OCI-LY1 (cell line): Measurements from ENCODE around the gene TRIM14.

ENCODE experiments used
- H2AFZ ChIP-seq: fragments of 200-600 bp; sonication (generic), shearing (Covaris generic); 2 replicates; pipeline ENCODE4 v1.6.0; 2014; ENCODE audit warnings: antibody characterized with exemption, mild to moderate bottlenecking, low read length
- H3F3A ChIP-seq: fragments of 200-600 bp; sonication (generic), shearing (Covaris generic); 2 replicates; pipeline ENCODE4 v1.6.0; 2014; ENCODE audit warnings: mild to moderate bottlenecking, antibody characterized with exemption, low read length, moderate library complexity; ENCODE audit not compliant: insufficient read depth
- H3K27ac ChIP-seq: fragments of 200-600 bp; sonication (generic); 2 replicates; pipeline ENCODE4 v1.5.1; 2014; ENCODE audit warnings: low read length, mixed run types, mild to moderate bottlenecking, low read depth; ENCODE audit not compliant: poor library complexity, severe bottlenecking
- H3K27me3 ChIP-seq: fragments of 200-600 bp; sonication (generic); 2 replicates; pipeline ENCODE4 v1.6.0; 2014; ENCODE audit warnings: antibody characterized with exemption, mild to moderate bottlenecking, low read length, moderate library complexity; ENCODE audit not compliant: insufficient read depth
- H3K36me3 ChIP-seq: fragments of 200-600 bp; sonication (generic); 2 replicates; pipeline ENCODE4 v1.6.1; 2014; ENCODE audit warnings: mild to moderate bottlenecking, antibody characterized with exemption, low read length, moderate library complexity, mixed read lengths; ENCODE audit not compliant: insufficient read depth
- H3K4me1 ChIP-seq: fragments of 200-600 bp; sonication (generic); 2 replicates; pipeline ENCODE4 v1.5.1; 2014; ENCODE audit warnings: mild to moderate bottlenecking, low read length, moderate library complexity; ENCODE audit not compliant: insufficient read depth, severe bottlenecking
- H3K4me2 ChIP-seq: fragments of 200-600 bp; sonication (generic), shearing (Covaris generic); 2 replicates; pipeline ENCODE4 v1.6.1; 2014; ENCODE audit warnings: low read length
- H3K4me3 ChIP-seq: fragments of 200-600 bp; sonication (generic); 2 replicates; pipeline ENCODE4 v1.5.1; 2014; ENCODE audit warnings: low read length, low read depth, mild to moderate bottlenecking, mixed read lengths; ENCODE audit not compliant: poor library complexity, severe bottlenecking
- H3K79me2 ChIP-seq: fragments of 200-600 bp; shearing (Covaris generic); 2 replicates; pipeline ENCODE4 v1.6.1; 2016; ENCODE audit warnings: mixed run types, low read length, mixed read lengths; ENCODE audit not compliant: insufficient read depth
- H3K9ac ChIP-seq: fragments of 200-600 bp; sonication (generic), shearing (Covaris generic); 2 replicates; pipeline ENCODE4 v1.6.1; 2014; ENCODE audit warnings: mild to moderate bottlenecking, low read length, mixed read lengths
- H3K9me2 ChIP-seq: fragments of 200-600 bp; sonication (generic), shearing (Covaris generic); 2 replicates; pipeline ENCODE4 v1.6.1; 2014; ENCODE audit warnings: low read depth, mild to moderate bottlenecking, low read length, mixed read lengths
- H3K9me3 ChIP-seq: fragments of 200-600 bp; shearing (Covaris generic); 2 replicates; pipeline ENCODE4 v1.6.1; 2014; ENCODE audit warnings: low read length, mixed read lengths
- H4K20me1 ChIP-seq: fragments of 200-600 bp; sonication (generic), shearing (Covaris generic); 2 replicates; pipeline ENCODE4 v1.6.0; 2016; ENCODE audit warnings: mild to moderate bottlenecking, low read length; ENCODE audit not compliant: insufficient read depth
- EZH2 ChIP-seq: fragments of 200-600 bp; sonication (generic), shearing (Covaris generic); IDR thresholded peaks from 2 replicates; pipeline ENCODE4 v1.8.0; 2017; ENCODE audit warnings: borderline replicate concordance, mixed run types, mild to moderate bottlenecking, antibody characterized with exemption, low read length, moderate library complexity, mixed read lengths
- TF ChIP-seq, protein P1 (sequence below): fragments of 200-600 bp; sonication (generic), shearing (Covaris generic); IDR thresholded peaks from 2 replicates; pipeline ENCODE4 v1.5.1; 2017; ENCODE audit warnings: mild to moderate bottlenecking, antibody characterized with exemption, low read length, moderate library complexity, mixed read lengths

Gene TRIM14

DNA sequence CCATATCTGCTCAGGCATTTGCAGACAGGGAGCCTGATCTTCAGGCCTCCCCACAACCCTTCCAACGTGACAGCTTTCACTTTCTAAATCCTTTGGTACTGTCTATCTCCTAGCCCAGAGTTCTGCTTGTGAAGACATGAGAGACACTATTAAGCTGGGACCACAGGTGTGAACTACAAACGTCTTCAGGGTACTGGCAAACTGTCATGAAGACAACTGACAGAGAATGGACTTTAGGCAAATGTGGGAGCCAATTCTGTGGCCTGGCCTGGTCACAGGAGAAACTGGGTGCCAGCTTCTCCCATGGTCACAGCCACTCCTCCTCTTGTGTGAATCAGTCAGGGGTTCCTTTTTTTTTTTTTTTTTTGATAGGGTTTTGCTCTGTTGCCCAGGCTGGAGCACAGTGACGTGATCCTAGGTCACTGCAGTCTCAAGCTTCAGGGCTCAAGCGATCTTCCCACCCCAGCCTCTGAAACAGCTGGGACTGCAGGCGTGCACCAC is 10.4 kb downstream of the TRIM14 start:
- Histone ChIP-seq H3F3A (peaks cover 5% of the 10 kb centered on the region; the same call in 1 of the 2 replicates), H3K4me1 (peaks cover 43% of the 10 kb centered on the region), H3K27ac (peak overlapping the region; percentile 95), H3K9ac (peak overlapping the region; percentile 31; the same call in 1 of the 2 replicates), H3K4me3 (no peak overlapping the region), H3K36me3 (no peaks in the 10 kb centered on the region), H3K4me2 (peak overlapping the region; percentile 47), H3K9me3 (no peaks in the 10 kb centered on the region), H3K9me2 (no peaks in the 10 kb centered on the region), H3K79me2 (no peaks in the 10 kb centered on the region), H3K27me3 (no peaks in the 10 kb centered on the region), H2AFZ (no peak overlapping the region), H4K20me1 (no peaks in the 10 kb centered on the region)
- TF ChIP-seq, protein P1, sequence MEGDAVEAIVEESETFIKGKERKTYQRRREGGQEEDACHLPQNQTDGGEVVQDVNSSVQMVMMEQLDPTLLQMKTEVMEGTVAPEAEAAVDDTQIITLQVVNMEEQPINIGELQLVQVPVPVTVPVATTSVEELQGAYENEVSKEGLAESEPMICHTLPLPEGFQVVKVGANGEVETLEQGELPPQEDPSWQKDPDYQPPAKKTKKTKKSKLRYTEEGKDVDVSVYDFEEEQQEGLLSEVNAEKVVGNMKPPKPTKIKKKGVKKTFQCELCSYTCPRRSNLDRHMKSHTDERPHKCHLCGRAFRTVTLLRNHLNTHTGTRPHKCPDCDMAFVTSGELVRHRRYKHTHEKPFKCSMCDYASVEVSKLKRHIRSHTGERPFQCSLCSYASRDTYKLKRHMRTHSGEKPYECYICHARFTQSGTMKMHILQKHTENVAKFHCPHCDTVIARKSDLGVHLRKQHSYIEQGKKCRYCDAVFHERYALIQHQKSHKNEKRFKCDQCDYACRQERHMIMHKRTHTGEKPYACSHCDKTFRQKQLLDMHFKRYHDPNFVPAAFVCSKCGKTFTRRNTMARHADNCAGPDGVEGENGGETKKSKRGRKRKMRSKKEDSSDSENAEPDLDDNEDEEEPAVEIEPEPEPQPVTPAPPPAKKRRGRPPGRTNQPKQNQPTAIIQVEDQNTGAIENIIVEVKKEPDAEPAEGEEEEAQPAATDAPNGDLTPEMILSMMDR, result no peak
- no peak for TF ChIP-seq EZH2

DNA sequence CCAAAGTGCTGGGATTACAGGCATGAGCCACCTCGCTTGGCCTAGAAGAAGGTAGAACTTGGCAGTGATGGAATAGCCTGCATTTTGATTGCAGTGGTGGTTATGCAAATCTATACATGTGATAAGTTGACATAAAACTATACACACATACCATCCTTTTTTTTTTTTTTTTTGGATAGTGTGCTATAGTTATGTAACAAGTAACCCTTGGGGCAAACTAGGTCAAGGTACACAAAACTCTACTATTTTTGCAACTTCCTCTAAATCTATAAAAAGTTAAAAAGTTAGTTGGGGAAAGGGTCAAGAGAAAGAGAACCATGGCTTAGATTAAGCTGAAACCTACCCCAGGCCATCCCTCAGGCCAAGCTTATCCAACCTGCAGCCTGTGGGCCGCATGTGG is 11.1 kb downstream of the TRIM14 start:
- no peaks in the 10 kb centered on the region for H3K79me2 ChIP-seq
- peaks cover 49% of the 10 kb centered on the region for H3K4me1 ChIP-seq
- H3K4me3 ChIP-seq, result no peak overlapping the region

DNA sequence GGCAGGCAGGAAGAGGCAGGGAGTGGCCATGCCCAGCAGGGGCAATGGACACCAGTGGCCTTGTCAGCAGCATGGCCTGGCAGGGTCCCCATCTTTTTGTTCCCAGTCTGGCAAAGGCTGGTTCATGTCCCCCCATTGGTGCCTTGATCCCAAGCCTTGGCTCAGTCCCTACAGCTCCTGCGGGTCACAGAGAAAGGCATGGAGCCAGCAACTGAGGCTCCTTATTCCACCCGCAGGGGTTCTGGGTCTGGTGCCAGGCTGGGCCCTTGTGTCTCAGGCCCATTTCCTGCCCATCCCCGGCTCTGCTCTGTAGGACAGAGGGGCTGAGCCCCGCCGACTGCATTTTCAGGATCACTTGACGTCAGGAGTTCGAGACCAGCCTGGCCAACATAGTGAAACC is 14.0 kb downstream of the TRIM14 start:
- no peaks in the 10 kb centered on the region for H4K20me1 ChIP-seq
- no peaks in the 10 kb centered on the region for H3K27me3 ChIP-seq
- no peaks in the 10 kb centered on the region for H3K9me3 ChIP-seq
- H3K36me3 ChIP-seq, result no peaks in the 10 kb centered on the region
- H3K27ac ChIP-seq, result peak overlapping the region; percentile 93
- peak overlapping the region; percentile 47; the same call in 1 of the 2 replicates for H3K9ac ChIP-seq
- peaks cover 77% of the 10 kb centered on the region for H3K4me1 ChIP-seq
- H3K79me2 ChIP-seq, result no peaks in the 10 kb centered on the region
- no peak overlapping the region for H2AFZ ChIP-seq
- H3K4me3 ChIP-seq, result no peak overlapping the region
- TF ChIP-seq, protein P1, result no peak
- TF ChIP-seq EZH2, result no peak
- H3K4me2 ChIP-seq, result peak overlapping the region; percentile 30; the same call in 1 of the 2 replicates
- H3F3A ChIP-seq, result peaks cover 12% of the 10 kb centered on the region; the same call in 1 of the 2 replicates
- no peaks in the 10 kb centered on the region for H3K9me2 ChIP-seq

More for the DNA sequence above, 11.1 kb downstream of the TRIM14 start:
- peak overlapping the region; percentile 47 for H3K4me2 ChIP-seq
- no peaks in the 10 kb centered on the region for H3K36me3 ChIP-seq
- no peaks in the 10 kb centered on the region for H4K20me1 ChIP-seq
- H3K9me2 ChIP-seq, result no peaks in the 10 kb centered on the region
- H3K9me3 ChIP-seq, result no peaks in the 10 kb centered on the region
- H3K9ac ChIP-seq, result peak overlapping the region; percentile 31; the same call in 1 of the 2 replicates
- peak overlapping the region; percentile 95 for H3K27ac ChIP-seq
- no peak overlapping the region for H2AFZ ChIP-seq
- TF ChIP-seq, protein P1, result no peak
- no peak for TF ChIP-seq EZH2
- no peaks in the 10 kb centered on the region for H3K27me3 ChIP-seq
- H3F3A ChIP-seq, result peaks cover 5% of the 10 kb centered on the region; the same call in 1 of the 2 replicates
